H9 (cell line): Measurements from ENCODE around the gene ZNF106. TPM values are rescaled to one million over a fixed set of nuclear protein-coding genes. Genes with fewer than 3 reads are reported as not detected.

Source experiments
- DNase-seq: peaks from one replicate; pipeline ENCODE4 v3.0.0-alpha.2; 2017
- H2AFZ ChIP-seq: one replicate; pipeline ENCODE4 v1.6.1; 2013; ENCODE audit warnings: mild to moderate bottlenecking, low read length, control low read depth, moderate library complexity
- H2AK5ac ChIP-seq: 2 replicates; pipeline ENCODE4 v1.6.1; 2013; ENCODE audit warnings: low read length, control low read depth, mixed read lengths; ENCODE audit not compliant: insufficient read length
- H2BK120ac ChIP-seq: one replicate; pipeline ENCODE4 v1.6.1; 2013; ENCODE audit warnings: low read depth, mild to moderate bottlenecking, low read length, control low read depth, inconsistent platforms; ENCODE audit not compliant: poor library complexity, severe bottlenecking
- H2BK12ac ChIP-seq: 2 replicates; pipeline ENCODE4 v1.6.1; 2013; ENCODE audit warnings: low read length, control low read depth, mixed read lengths, low read depth; ENCODE audit not compliant: insufficient read length
- H2BK15ac ChIP-seq: 2 replicates; pipeline ENCODE4 v1.6.1; 2013; ENCODE audit warnings: low read depth, low read length, control low read depth
- H2BK20ac ChIP-seq: one replicate; pipeline ENCODE4 v1.6.1; 2013; ENCODE audit warnings: low read depth, mild to moderate bottlenecking, low read length, control low read depth, inconsistent platforms; ENCODE audit not compliant: poor library complexity, severe bottlenecking
- H2BK5ac ChIP-seq: 2 replicates; pipeline ENCODE4 v1.6.1; 2013; ENCODE audit warnings: low read length, control low read depth, mixed read lengths; ENCODE audit not compliant: insufficient read length
- H3K14ac ChIP-seq: 2 replicates; pipeline ENCODE4 v1.6.1; 2013; ENCODE audit warnings: low read length, control low read depth; ENCODE audit not compliant: insufficient read depth
- H3K18ac ChIP-seq: 2 replicates; pipeline ENCODE4 v1.6.1; 2013; ENCODE audit warnings: low read depth, mild to moderate bottlenecking, mixed read lengths, low read length, control low read depth; ENCODE audit not compliant: insufficient read length
- H3K23ac ChIP-seq: 2 replicates; pipeline ENCODE4 v1.6.1; 2013; ENCODE audit warnings: low read length, control low read depth, mixed read lengths, low read depth; ENCODE audit not compliant: insufficient read length
- H3K23me2 ChIP-seq: 2 replicates; pipeline ENCODE4 v1.6.1; 2013; ENCODE audit warnings: low read depth, mild to moderate bottlenecking, mixed read lengths, low read length, control low read depth; ENCODE audit not compliant: insufficient read length, poor library complexity, severe bottlenecking
- H3K27ac ChIP-seq: 2 replicates; pipeline ENCODE4 v1.5.1; 2013; ENCODE audit warnings: low read length, control low read depth, mixed read lengths, low read depth; ENCODE audit not compliant: insufficient read length
- H3K27me3 ChIP-seq: 2 replicates; pipeline ENCODE4 v1.6.1; 2013; ENCODE audit warnings: low read length, control low read depth, inconsistent platforms; ENCODE audit not compliant: insufficient read depth
- H3K4ac ChIP-seq: 2 replicates; pipeline ENCODE4 v1.6.1; 2013; ENCODE audit warnings: low read depth, mild to moderate bottlenecking, control low read depth, inconsistent platforms, low read length, moderate library complexity
- H3K4me1 ChIP-seq: 2 replicates; pipeline ENCODE4 v1.6.1; 2013; ENCODE audit warnings: low read length, control low read depth, inconsistent platforms; ENCODE audit not compliant: insufficient read depth
- H3K4me2 ChIP-seq: 2 replicates; pipeline ENCODE4 v1.6.1; 2013; ENCODE audit warnings: low read length, control low read depth, mixed read lengths; ENCODE audit not compliant: insufficient read length, insufficient read depth
- H3K56ac ChIP-seq: 2 replicates; pipeline ENCODE4 v1.6.1; 2013; ENCODE audit warnings: low read depth, mild to moderate bottlenecking, mixed read lengths, low read length, control low read depth; ENCODE audit not compliant: insufficient read length
- H3K79me1 ChIP-seq: 2 replicates; pipeline ENCODE4 v1.6.1; 2013; ENCODE audit warnings: low read depth, mild to moderate bottlenecking, moderate library complexity, low read length, control low read depth, inconsistent platforms; ENCODE audit not compliant: insufficient read depth, poor library complexity, severe bottlenecking
- H3K79me2 ChIP-seq: 2 replicates; pipeline ENCODE4 v1.6.1; 2013; ENCODE audit warnings: low read length, control low read depth, inconsistent platforms; ENCODE audit not compliant: insufficient read depth
- H3K9ac ChIP-seq: 2 replicates; pipeline ENCODE4 v1.6.1; 2013; ENCODE audit warnings: low read length, control low read depth, mixed read lengths; ENCODE audit not compliant: insufficient read length; ENCODE audit errors: extremely low read depth
- H3K9me3 ChIP-seq: one replicate; pipeline ENCODE4 v1.6.1; 2013; ENCODE audit warnings: low read depth, low read length, inconsistent platforms; ENCODE audit not compliant: control insufficient read depth
- H3T11ph ChIP-seq: one replicate; pipeline ENCODE4 v1.6.1; 2013; ENCODE audit warnings: mild to moderate bottlenecking, low read length, control low read depth, inconsistent platforms
- H4K20me1 ChIP-seq: one replicate; pipeline ENCODE4 v1.6.1; 2013; ENCODE audit not compliant: control insufficient read depth, insufficient read length, insufficient read depth
- H4K5ac ChIP-seq: 2 replicates; pipeline ENCODE4 v1.6.1; 2013; ENCODE audit warnings: low read depth, mild to moderate bottlenecking, mixed read lengths, low read length, control low read depth; ENCODE audit not compliant: insufficient read length
- H4K8ac ChIP-seq: replicated peaks from 2 replicates; pipeline ENCODE4 v1.6.1; 2013; ENCODE audit warnings: low read length, control low read depth, mixed read lengths, low read depth; ENCODE audit not compliant: insufficient read length
- H4K91ac ChIP-seq: 2 replicates; pipeline ENCODE4 v1.6.1; 2013; ENCODE audit warnings: low read depth, mild to moderate bottlenecking, moderate library complexity, mixed read lengths, low read length, control low read depth; ENCODE audit not compliant: insufficient read length
- H3K27ac Mint-ChIP-seq, 3 experiments: 2 replicates in 2 of 3; 3 replicates in 1 of 3; pipeline ENCODE4 v1.8.0; 2020 to 2021; ENCODE audit warnings: mixed read lengths in 3 of 3, mild to moderate bottlenecking in 1 of 3, moderate library complexity in 1 of 3
- H3K27me3 Mint-ChIP-seq: 2 replicates; pipeline ENCODE4 v1.8.0; 2021; ENCODE audit warnings: low read depth, mild to moderate bottlenecking, moderate library complexity, mixed read lengths
- H3K36me3 Mint-ChIP-seq, 3 experiments: 2 replicates in 2 of 3; 3 replicates in 1 of 3; pipeline ENCODE4 v1.8.0; 2020 to 2021; ENCODE audit warnings: low read depth in 3 of 3, mixed read lengths in 3 of 3; ENCODE audit not compliant: insufficient read depth in 1 of 3
- H3K4me1 Mint-ChIP-seq, 2 experiments: 2 replicates each; pipeline ENCODE4 v1.8.0; 2020; ENCODE audit warnings: mixed read lengths in 2 of 2
- H3K4me3 Mint-ChIP-seq, 2 experiments: 2 replicates in 1 of 2; 3 replicates in 1 of 2; pipeline ENCODE4 v1.8.0; 2020 to 2021; ENCODE audit warnings: mild to moderate bottlenecking in 2 of 2, mixed read lengths in 2 of 2, moderate library complexity in 1 of 2
- H3K9me3 Mint-ChIP-seq, 2 experiments: 2 replicates in 1 of 2; 3 replicates in 1 of 2; pipeline ENCODE4 v1.8.0; 2020; ENCODE audit warnings: mild to moderate bottlenecking in 2 of 2, mixed read lengths in 2 of 2, moderate library complexity in 1 of 2
- WGBS: extraction: QIAGEN DNeasy Blood & Tissue Kit; methylation state at CpG from one replicate; pipeline ENCODE4 v1.1.7; 2013; ENCODE audit warnings: missing lambda C conversion rate, low lambda C conversion rate, mixed read lengths; ENCODE audit not compliant: insufficient read length; ENCODE audit errors: extremely low coverage; 5-methylcytosine and 5-hydroxymethylcytosine counted together
- total RNA-seq: library from RNA; stranded (reverse); gene quantifications from 2 replicates; pipeline ENCODE4 v1.2.1, GENCODE V29; 2021
- TF ChIP-seq, protein P1 (sequence below): fragments of 200-600 bp; sonication (generic); conservative IDR thresholded peaks from 3 replicates; pipeline ENCODE4 v1.8.0; 2021; ENCODE audit warnings: antibody characterized with exemption, mild to moderate bottlenecking

The ZNF106 gene
- total RNA-seq, 1 experiment from 2014 or later = 55.0 TPM

DNA sequence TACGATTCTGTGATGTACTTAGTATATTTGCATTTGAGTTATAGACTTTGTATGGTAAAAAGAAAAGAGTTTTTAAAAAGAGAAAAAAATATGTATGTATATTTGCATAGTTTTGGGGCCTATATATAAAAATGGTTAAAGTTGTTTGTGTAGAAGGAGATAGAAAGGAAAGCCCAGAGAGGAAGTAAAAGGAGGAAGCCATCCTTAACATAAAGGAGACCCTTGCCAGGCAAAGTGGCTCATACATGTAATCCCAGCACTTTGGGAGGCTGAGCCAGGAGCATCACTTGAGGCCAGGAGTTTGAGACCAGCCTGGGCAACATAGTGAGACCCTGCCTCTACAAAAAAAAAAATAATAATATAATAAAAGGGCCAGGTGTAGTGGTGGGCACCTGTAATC, 12.9 kb upstream of the ZNF106 start:
- Histone ChIP-seq H2BK120ac (no peak overlapping the region), H3K23me2 (no peaks in the 10 kb centered on the region), H4K91ac (no peak overlapping the region), H2AFZ (no peak overlapping the region), H4K20me1 (no peaks in the 10 kb centered on the region), H3T11ph (no peak overlapping the region), H3K18ac (no peak overlapping the region), H3K4me2 (no peak overlapping the region), H2AK5ac (no peak overlapping the region), H2BK5ac (no peak overlapping the region), H3K14ac (no peak overlapping the region), H3K27me3 (no peaks in the 10 kb centered on the region), H3K23ac (no peak overlapping the region), H3K4ac (no peak overlapping the region), H2BK15ac (no peak overlapping the region), H2BK12ac (no peak overlapping the region), H3K79me1 (peaks cover 5% of the 10 kb centered on the region), H3K9ac (no peak overlapping the region), H3K4me1 (peaks cover 4% of the 10 kb centered on the region; the same call in 1 of the 2 replicates), H3K27ac (no peak overlapping the region), H2BK20ac (no peak overlapping the region), H4K5ac (no peak overlapping the region), H4K8ac (no peak overlapping the region), H3K9me3 (no peaks in the 10 kb centered on the region), H3K79me2 (peaks cover 2% of the 10 kb centered on the region; the same call in 1 of the 2 replicates), H3K56ac (no peak overlapping the region)
- 100% methylated on average over 1 of the region's 1 CpG for WGBS
- Mint-ChIP-seq H3K9me3 (no peaks in the 10 kb centered on the region), H3K27ac (no peak overlapping the region), H3K27me3 (no peaks in the 10 kb centered on the region), H3K36me3 (peaks cover 0 to 6% (median 5%) of the 10 kb centered on the region in 3 experiments; a peak in 5 of 7 replicates), H3K4me1 (peaks cover 16 to 17% of the 10 kb centered on the region in 2 experiments), H3K4me3 (no peak overlapping the region)
- no peak for DNase-seq
- TF ChIP-seq, protein P1, sequence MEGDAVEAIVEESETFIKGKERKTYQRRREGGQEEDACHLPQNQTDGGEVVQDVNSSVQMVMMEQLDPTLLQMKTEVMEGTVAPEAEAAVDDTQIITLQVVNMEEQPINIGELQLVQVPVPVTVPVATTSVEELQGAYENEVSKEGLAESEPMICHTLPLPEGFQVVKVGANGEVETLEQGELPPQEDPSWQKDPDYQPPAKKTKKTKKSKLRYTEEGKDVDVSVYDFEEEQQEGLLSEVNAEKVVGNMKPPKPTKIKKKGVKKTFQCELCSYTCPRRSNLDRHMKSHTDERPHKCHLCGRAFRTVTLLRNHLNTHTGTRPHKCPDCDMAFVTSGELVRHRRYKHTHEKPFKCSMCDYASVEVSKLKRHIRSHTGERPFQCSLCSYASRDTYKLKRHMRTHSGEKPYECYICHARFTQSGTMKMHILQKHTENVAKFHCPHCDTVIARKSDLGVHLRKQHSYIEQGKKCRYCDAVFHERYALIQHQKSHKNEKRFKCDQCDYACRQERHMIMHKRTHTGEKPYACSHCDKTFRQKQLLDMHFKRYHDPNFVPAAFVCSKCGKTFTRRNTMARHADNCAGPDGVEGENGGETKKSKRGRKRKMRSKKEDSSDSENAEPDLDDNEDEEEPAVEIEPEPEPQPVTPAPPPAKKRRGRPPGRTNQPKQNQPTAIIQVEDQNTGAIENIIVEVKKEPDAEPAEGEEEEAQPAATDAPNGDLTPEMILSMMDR = no peak
